GM21526 (cell line): ENCODE results near the gene NR1I3.
"Not testable (repeated sequence)": the region's sequence is repeated elsewhere in the genome, so short reads cannot be mapped to it uniquely, and the experiment has no call there.

Experiments used
- ATAC-seq: cut with Tn5 transposase; IDR thresholded peaks from one replicate; pipeline ENCODE4 v1.9.1; 2021; ENCODE audit warnings: moderate library complexity; ENCODE audit not compliant: unreplicated experiment, low FRiP score

Gene NR1I3, protein sequence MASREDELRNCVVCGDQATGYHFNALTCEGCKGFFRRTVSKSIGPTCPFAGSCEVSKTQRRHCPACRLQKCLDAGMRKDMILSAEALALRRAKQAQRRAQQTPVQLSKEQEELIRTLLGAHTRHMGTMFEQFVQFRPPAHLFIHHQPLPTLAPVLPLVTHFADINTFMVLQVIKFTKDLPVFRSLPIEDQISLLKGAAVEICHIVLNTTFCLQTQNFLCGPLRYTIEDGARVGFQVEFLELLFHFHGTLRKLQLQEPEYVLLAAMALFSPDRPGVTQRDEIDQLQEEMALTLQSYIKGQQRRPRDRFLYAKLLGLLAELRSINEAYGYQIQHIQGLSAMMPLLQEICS

DNA sequence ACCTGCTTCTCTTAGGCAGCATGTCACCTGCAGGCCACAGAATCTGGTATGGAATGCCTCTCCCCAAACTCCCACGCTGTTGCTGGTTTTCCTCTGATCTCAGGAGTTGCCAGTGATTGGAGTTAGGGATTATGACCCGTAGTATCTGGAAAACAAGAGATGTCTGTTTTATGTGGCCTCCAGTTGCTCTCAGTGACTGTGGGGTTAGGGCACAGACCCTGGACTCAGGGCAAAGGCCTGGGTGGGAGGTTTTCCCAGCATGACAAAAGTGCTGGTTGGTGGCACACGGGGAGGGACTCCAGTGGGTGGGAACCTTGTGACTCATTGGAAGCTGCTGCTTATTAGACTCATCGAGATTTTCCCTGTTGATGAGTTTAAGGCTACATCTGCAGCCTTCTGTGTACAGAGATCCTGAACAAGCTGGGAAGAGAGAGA is at the start of gene NR1I3:
Gene NR1I3, minus strand, starts transcription at position 165 of the 435 bp plus-strand sequence. CDS start 1,638 bp downstream, outside the sequence.
- ATAC-seq = no peak

- ATAC-seq = no peak
These were observed 49.6 kb upstream of the NR1I3 start for GRCh38 chr1:161287482-161288054.

DNA sequence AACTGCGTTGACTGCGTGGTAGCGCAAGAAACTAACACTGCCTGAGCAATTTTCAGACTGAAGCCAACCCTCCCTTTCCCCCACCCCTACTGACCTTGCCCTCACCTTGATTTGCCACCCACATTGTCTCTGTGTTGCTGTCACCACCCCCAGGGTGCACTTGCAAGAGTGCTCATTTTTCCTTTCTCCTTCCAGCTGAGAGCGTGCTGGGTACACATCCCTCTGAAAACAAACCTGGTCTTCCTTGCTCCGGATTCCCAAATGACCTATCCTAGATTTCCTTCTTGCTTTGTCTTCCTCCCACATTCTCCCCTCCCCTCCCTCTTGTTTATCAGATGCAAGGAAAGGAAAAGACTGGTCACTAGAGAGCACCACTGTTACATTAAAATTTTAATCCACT is 47.5 kb upstream of the NR1I3 start:
- no peak for ATAC-seq

DNA sequence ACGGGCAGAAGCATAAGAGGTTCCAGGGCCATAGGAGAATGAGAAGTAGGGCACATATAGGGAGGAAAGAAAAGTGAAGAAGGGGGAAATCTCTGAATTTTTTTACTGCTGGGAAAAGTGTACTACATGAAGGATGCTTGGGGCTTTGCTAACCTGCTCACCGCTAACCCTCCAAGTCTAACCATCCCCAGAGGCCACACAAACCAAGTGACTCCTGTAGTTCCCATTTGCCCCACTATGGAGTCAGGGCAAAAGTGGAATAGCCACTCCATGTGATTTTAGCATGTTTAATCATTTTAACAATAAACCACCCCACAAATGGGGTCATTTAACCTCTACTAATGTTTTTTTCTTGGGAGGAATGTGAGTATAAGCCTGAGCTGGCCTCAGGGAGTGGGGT is 47.1 kb upstream of the NR1I3 start:
- no peak for ATAC-seq

- no peak for ATAC-seq
These were observed 45.0 kb upstream of the NR1I3 start for GRCh38 chr1:161282991-161283390.

GRCh38 chr1:161274874-161275273 is 36.9 kb upstream of the NR1I3 start:
- no peak for ATAC-seq

- ATAC-seq = no peak
These were observed 35.4 kb upstream of the NR1I3 start for GRCh38 chr1:161273402-161273801.

GRCh38 chr1:161267321-161267720 is 29.3 kb upstream of the NR1I3 start:
- ATAC-seq = no peak

GRCh38 chr1:161266836-161267235 is 28.8 kb upstream of the NR1I3 start:
- ATAC-seq = no peak

GRCh38 chr1:161266202-161266601 is 28.2 kb upstream of the NR1I3 start:
- no peak for ATAC-seq

GRCh38 chr1:161265305-161265704 is 27.3 kb upstream of the NR1I3 start:
- ATAC-seq = no peak

DNA sequence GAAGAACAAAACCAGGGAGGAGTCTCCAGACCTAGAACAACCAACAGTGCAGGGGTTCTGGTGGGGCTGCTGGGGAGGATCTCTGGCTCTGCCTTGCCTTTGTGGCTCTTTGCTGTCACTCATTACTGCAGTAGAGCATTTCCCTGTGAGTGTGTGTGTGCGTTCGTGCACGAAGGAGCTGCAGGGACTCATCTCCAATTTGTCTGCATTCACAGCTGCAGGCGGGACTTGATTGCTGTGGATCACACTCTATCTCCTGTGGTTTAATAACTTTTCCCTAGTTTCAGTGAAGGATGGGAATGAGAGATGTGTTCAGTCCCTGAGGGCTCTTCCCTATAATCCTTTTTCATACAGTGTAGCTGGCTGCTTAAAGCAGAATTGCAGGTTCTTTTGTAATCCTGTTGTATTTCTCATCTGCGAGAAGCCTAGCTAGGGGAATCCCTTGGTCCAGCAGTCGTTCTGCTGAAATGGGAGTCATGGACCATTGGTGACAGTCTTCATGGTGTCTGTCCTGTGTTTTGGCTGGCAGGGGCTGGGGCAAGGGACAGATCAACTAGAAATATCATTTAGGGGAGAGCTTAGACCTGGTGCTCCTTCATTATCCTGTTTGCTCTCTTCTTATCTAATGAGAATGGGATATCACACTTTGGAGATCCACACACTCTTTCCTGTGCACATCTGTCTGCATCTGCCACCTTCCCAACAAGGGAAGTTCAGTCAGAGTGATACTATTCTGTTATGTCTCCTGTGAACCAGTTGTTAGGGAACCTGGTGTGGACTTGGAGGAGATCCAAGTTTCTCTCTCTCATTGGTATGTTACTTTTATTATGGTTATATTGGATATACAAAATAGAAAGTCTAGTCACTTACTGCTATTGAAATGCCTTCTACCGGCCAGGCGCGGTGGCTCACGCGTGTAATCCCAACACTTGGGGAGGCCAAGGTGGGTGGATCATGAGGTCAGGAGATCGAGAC is 23.5 kb upstream of the NR1I3 start:
- ATAC-seq = no peak

GRCh38 chr1:161260376-161261260 is 22.6 kb upstream of the NR1I3 start:
- no peak for ATAC-seq

DNA sequence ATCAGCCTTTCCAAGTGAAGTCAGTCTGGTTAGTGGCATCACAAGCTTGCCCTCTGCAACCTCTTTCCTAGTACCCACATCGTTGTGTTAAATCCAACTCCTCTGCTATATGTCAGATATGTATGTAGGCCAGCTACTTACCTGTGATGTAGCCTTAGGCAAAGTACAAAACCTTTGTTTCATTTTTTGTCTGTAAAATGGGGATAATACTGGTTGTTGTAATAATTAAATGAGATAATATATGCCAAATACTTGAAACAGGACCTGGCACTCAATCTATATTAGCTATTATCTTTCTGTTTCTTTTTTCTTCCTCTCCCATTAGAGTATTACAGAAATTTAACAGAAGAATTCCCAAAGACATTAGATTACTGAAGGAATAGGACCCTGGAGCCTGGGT is 21.8 kb upstream of the NR1I3 start:
- ATAC-seq = no peak

DNA sequence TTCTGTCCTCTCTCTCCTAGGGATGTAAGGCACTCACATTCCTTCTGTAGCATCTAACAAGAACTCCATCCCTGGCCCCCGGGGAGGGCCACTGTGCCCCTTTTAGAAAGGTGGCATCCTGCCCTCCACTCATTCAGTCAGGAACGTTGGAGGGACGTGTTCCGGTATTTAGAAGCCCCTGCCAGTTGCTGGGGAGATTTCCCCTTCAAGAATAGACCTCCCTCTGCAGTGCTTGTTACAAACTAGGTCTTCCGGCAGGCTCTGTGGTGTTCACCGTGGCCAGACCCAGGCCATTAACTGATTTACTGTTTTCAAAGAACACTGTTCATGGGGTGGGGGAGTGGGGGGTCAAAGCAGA is 21.3 kb upstream of the NR1I3 start:
- ATAC-seq = no peak

- ATAC-seq = no peak
These were observed 20.7 kb upstream of the NR1I3 start, which contains the start of gene PCP4L1 for GRCh38 chr1:161258439-161259344. TSS of gene PCP4L1 (plus strand) at chr1:161258745. CDS start at chr1:161258975, 230 bp downstream.

- not testable (repeated sequence) for ATAC-seq
These were observed 19.1 kb upstream of the NR1I3 start for GRCh38 chr1:161257109-161257508.

- not testable (repeated sequence) for ATAC-seq
These were observed 18.0 kb upstream of the NR1I3 start for GRCh38 chr1:161255955-161256520.

DNA sequence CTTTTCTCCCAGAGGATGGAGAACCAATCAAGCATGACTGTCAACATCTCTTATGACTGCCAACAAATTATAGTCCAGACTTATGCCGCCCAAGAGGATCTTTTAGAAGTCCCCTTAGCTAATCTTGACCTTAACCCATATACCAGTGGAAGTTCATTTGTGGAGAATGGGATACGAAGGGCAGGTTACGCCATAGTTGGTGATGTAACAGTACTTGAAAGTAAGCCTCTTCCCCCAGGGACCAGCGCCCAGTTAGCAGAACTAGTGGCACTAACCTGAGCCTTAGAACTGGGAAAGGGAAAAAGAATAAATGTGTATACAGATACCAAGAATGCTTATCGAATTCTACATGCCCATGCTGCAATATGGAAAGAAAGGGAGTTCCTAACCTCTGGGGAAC is 17.3 kb upstream of the NR1I3 start:
- not testable (repeated sequence) for ATAC-seq
